ENCODE measurements around the gene CDH24.

The CDH24 gene

GRCh38 chr14:23047751-23048693 is 9.3 kb downstream of the CDH24 start:
- H3K4me3 ChIP-seq (ENCODE audit: low read depth, low read length): no peak overlapping the region

- no peak overlapping the region for H3K4me3 ChIP-seq (ENCODE audit: low read depth, low read length)
Measured at GRCh38 chr14:23047034-23047634, 10.2 kb downstream of the CDH24 start.

GRCh38 chr14:23045419-23046357 is 11.6 kb downstream of the CDH24 start:
- H3K4me3 ChIP-seq (ENCODE audit: low read depth, low read length): no peak overlapping the region

- H3K4me3 ChIP-seq (ENCODE audit: low read depth, low read length): no peak overlapping the region
Measured at GRCh38 chr14:23044840-23045239, 12.5 kb downstream of the CDH24 start.

GRCh38 chr14:23043754-23044153 is 13.6 kb downstream of the CDH24 start:
- no peak overlapping the region for H3K4me3 ChIP-seq (ENCODE audit: low read depth, low read length)

DNA sequence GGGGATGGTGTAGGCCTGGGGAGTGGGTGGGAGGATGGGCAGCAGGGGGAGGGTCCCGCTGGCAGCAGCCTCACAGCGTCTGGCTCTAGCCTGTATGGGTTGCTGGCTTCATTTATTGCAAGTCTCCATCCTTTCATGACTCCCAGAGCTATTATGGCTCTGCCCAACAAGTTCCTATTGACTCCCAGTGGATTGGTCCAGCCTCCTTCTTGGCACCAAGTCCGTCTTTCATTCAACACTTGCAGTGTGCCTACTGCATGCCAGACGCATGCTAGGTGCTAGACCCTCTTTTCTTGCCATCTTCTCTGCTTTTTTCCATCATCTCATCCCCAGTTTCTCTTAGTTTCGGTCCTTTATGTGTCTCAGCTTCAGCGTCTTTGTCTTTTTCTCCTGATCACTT is 14.2 kb downstream of the CDH24 start:
- H3K4me3 ChIP-seq (ENCODE audit: low read depth, low read length): no peak overlapping the region

- no peak within 1 kb of the TSS for H3K4me3 ChIP-seq (ENCODE audit: low read depth, low read length)
Measured at GRCh38 chr14:23042162-23042965, 15.0 kb downstream of the CDH24 start, which contains the start of gene PSMB11. Gene PSMB11 (plus strand): TSS chr14:23042212. CDS start chr14:23042226, 14 bp downstream.

- H3K4me3 ChIP-seq (ENCODE audit: low read depth, low read length): no peak overlapping the region
Measured at GRCh38 chr14:23041729-23042128, 15.6 kb downstream of the CDH24 start.

- no peak overlapping the region for H3K4me3 ChIP-seq (ENCODE audit: low read depth, low read length)
Measured at GRCh38 chr14:23040100-23040499, 17.2 kb downstream of the CDH24 start.

- H3K4me3 ChIP-seq (ENCODE audit: low read depth, low read length): peak overlapping the region; percentile 98
Measured at GRCh38 chr14:23035303-23036144, 21.8 kb downstream of the CDH24 start.

GRCh38 chr14:23034498-23035302 is 22.6 kb downstream of the CDH24 start, which contains the start of gene PSMB5:
Gene PSMB5 (minus strand): TSS chr14:23034900. CDS start chr14:23034881, 19 bp downstream.
- H3K4me3 ChIP-seq (ENCODE audit: low read depth, low read length): peak within 1 kb of the TSS; percentile 98

DNA sequence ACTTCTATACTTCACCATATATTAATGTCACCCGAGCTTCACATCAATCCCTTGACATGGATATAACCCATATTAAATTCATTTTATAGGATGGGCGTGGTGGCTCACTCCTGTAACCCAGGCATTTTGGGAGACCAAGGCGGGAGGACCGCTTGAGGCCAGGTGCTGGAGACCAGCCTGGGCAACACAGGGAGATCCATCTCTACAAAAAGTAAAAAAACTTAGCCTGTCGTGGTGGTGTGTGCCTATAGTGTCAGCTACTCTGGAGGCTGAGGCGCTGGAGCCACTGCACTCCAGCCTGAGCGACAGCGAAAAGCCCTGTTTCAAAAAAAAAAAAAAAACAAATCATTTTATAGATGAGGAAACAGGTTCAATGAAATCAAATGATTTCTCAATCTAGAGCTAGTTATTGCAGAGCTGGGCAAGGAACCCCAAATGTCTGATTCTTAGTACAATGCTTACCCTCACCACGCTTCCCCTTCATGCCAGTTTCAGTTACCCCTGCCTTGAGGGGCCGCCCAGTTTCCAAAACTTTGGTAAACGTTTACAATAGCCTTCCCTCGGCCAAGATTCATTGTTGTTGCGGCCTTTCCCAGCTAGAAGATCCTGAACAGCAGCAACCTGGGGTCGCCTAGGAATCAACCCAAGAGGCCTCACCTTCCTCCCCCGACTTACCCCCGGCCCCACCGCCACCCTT is 23.4 kb downstream of the CDH24 start:
- peak overlapping the region; percentile 98 for H3K4me3 ChIP-seq (ENCODE audit: low read depth, low read length)

DNA sequence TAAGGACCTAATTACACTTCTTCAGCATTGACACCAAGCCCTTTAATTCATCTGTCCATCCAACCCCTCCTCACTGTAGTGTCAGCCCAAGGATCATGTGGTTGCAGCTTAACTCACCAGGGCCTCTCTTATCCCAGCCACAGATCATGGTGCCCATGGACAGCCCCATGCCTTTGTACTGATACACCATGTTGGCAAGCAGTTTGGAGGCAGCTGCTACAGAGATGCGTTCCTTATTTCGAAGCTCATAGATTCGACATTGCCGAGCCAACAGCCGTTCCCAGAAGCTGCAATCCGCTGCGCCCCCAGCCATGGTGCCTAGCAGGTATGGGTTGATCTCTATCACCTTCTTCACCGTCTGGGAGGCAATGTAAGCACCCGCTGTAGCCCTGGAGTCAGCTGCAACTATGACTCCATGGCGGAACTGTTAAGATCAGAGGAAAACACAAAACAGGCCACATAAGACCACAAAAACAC is 24.0 kb downstream of the CDH24 start:
- H3K4me3 ChIP-seq (ENCODE audit: low read depth, low read length): no peak overlapping the region

DNA sequence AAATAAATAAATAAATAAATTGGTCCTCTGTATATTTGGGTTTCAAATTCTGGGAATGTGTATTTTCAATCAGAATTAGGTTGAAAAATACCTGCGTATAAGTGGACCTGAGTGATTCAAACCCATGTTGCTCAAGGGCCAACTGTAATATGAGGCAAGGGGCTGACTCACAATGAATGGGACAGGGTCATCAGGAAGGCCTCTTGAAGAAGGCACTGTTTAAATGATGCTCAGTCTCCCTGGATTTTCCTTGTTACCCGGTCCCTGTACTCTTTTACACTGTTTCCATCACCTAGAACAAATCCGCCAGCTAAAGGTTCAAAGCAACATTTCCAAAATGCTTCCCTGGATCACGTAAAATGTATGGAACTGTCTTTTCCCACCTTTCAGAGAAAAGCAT is 26.4 kb downstream of the CDH24 start:
- no peak overlapping the region for H3K4me3 ChIP-seq (ENCODE audit: low read depth, low read length)

- no peak overlapping the region for H3K4me3 ChIP-seq (ENCODE audit: low read depth, low read length)
Measured at GRCh38 chr14:23028799-23029198, 28.5 kb downstream of the CDH24 start.

DNA sequence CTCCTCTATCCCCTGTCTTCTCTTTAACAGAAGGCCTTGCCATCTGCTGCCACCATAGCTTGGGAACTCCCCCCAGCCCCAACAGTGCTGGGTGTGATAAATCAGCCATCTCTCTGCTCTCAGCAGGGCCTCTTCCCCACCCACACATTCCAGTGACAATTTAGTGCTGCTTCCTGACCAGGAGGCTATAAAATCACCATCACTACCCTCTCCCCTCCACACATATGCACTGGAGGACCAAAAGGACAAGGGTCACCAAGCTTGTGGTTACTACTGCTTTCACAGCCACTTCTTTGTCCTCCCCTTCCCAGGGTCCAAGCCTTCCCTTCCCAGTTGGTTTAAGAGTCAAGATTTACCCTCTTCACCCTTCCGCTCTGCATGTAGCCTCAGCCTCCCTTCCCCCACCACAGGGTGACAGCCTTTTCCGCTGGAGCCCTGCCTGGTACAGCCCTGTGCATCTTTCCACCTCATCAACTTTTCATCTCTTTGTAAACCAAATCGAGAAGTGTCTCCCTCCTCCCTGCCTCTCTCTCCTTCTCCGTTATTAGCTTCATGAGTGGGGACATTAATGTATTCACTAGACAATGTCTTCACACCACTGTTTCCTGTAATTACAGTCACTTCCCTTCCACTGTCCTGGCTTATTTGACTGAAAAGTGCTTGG is 32.0 kb downstream of the CDH24 start:
- no peak overlapping the region for H3K4me3 ChIP-seq (ENCODE audit: low read depth, low read length)

- no peak overlapping the region for H3K4me3 ChIP-seq (ENCODE audit: low read depth, low read length)
Measured at GRCh38 chr14:23024612-23025075, 32.7 kb downstream of the CDH24 start.
